ENCODE data around the gene RBM4. TPM values are rescaled to one million over a fixed set of nuclear protein-coding genes. Genes with fewer than 3 reads are reported as not detected.

The RBM4 gene
- total RNA-seq, 1 experiment from 2014 or later = 94.4 TPM

- H3K9ac ChIP-seq (ENCODE audit: low read length) = no peak overlapping the region
- H3K27me3 ChIP-seq (ENCODE audit: insufficient read depth, low read length) = no peaks in the 10 kb centered on the region
- TF ChIP-seq CEBPB (IDR thresholded peaks at IDR 0.05; ENCODE audit: low read depth) = no peak
- no peak for TF ChIP-seq REST (IDR thresholded peaks at IDR 0.05; ENCODE audit: low read depth)
- TF ChIP-seq ZFX (IDR thresholded peaks at IDR 0.05) = no peak
- no peak for TF ChIP-seq TCF7L2 (IDR thresholded peaks at IDR 0.05; ENCODE audit: borderline replicate concordance, extremely low read depth, insufficient read depth, insufficient read length)
- no peak for TF ChIP-seq ZNF274 (IDR thresholded peaks at IDR 0.05; ENCODE audit: low read depth, low read length)
- no peak for TF ChIP-seq POLR2A (IDR thresholded peaks at IDR 0.05; ENCODE audit: borderline replicate concordance, extremely low read depth, insufficient read depth, insufficient read length)
- TF ChIP-seq EZH2 (IDR thresholded peaks at IDR 0.05) = no peak
- no peak for TF ChIP-seq EZH2phosphoT487 (IDR thresholded peaks at IDR 0.05; ENCODE audit: borderline replicate concordance)
- no peak for TF ChIP-seq YY1 (IDR thresholded peaks at IDR 0.05; ENCODE audit: extremely low read depth, insufficient replicate concordance, low read depth, low read length)
- no peak for TF ChIP-seq CTCF (IDR thresholded peaks at IDR 0.05 in 2 of 3, conservative IDR thresholded peaks at IDR 0.05 in 1 of 3; ENCODE audit: borderline replicate concordance in 1 of 3, insufficient read depth in 1 of 3, low read depth in 2 of 3, low read length in 2 of 3)
- TF ChIP-seq POLR2AphosphoS5 (IDR thresholded peaks at IDR 0.05; ENCODE audit: low read depth, low read length) = no peak
- TF ChIP-seq JUND (IDR thresholded peaks at IDR 0.05) = no peak
- TF ChIP-seq EGR1 (IDR thresholded peaks at IDR 0.05; ENCODE audit: low read depth) = no peak
- no peak for TF ChIP-seq RAD21 (IDR thresholded peaks at IDR 0.05; ENCODE audit: low read depth)
- no peak for TF ChIP-seq FOSL1 (IDR thresholded peaks at IDR 0.05; ENCODE audit: low read depth)
- TF ChIP-seq CBX3 (IDR thresholded peaks at IDR 0.05; ENCODE audit: low read depth) = no peak
- ATAC-seq = no peak
- H4K20me1 ChIP-seq (ENCODE audit: insufficient read depth) = peaks cover 65% of the 10 kb centered on the region
- H3K36me3 ChIP-seq (ENCODE audit: control insufficient read depth in 1 of 2, insufficient read depth in 2 of 2, low read length in 2 of 2) = peaks cover 30 to 52% of the 10 kb centered on the region in 2 experiments
- no peak overlapping the region for H3K4me3 ChIP-seq (replicated peaks in 1 of 2; ENCODE audit: low read depth in 1 of 2, low read length in 2 of 2)
- RAD21 ChIA-PET (ENCODE audit: low non-redundant PET in 1 of 2, low total read pairs in 2 of 2, uncharacterized antibody in 2 of 2, unreplicated experiment in 2 of 2) = no interaction called here
- H3K9me2 ChIP-seq (ENCODE audit: insufficient read depth) = no peaks in the 10 kb centered on the region
- no peak for DNase-seq (ENCODE audit: low read depth, low spot score)
- H3K4me1 ChIP-seq (ENCODE audit: control insufficient read depth in 1 of 2, insufficient read depth in 2 of 2, low read length in 2 of 2) = peaks cover 2 to 33% of the 10 kb centered on the region in 2 experiments; a peak in 3 of 4 replicates
- CTCF ChIA-PET = no interaction called here
- no peak overlapping the region for H3K27ac ChIP-seq (ENCODE audit: low read depth, low read length)
- intact Hi-C loops (cut with micrococcal nuclease) = no loop called here
- no peak overlapping the region for H2AFZ ChIP-seq (ENCODE audit: low read depth, low read length, poor library complexity, severe bottlenecking)
- H3K9me3 ChIP-seq (ENCODE audit: control insufficient read depth in 1 of 2, insufficient read depth in 1 of 2, low read depth in 1 of 2, low read length in 2 of 2) = no peaks in the 10 kb centered on the region
- H3K79me2 ChIP-seq (ENCODE audit: insufficient read depth, low read length) = peaks cover 85% of the 10 kb centered on the region
- peak overlapping the region; percentile 93 for H3K4me2 ChIP-seq (ENCODE audit: low read length)
- POLR2A ChIA-PET = interaction anchor here (0.6 to 1.4 kb wide), 3 partner anchors 19 to 21 kb away, joined by 3 to 5 read pairs (median 3); partner anchors contain the start of gene RBM4
- no TSS peak for BruUV-seq (replicated peaks)
Observed at GRCh38 chr11:66619080-66619554, 19.4 kb upstream of the RBM4 start.
